ENCODE data around the gene TRIM17. TPM values are rescaled to one million over a fixed set of nuclear protein-coding genes. Genes with fewer than 3 reads are reported as not detected.

The TRIM17 gene
- polyA plus RNA-seq, 5 donors: 2.3 to 3.9 (median 3.0) TPM

GRCh38 chr1:228368801-228369607 is 47.7 kb downstream of the TRIM17 start:
- DNase-seq: no peak

- no peak for DNase-seq
Observed at GRCh38 chr1:228367798-228368791, 48.6 kb downstream of the TRIM17 start.

GRCh38 chr1:228366866-228367741 is 49.6 kb downstream of the TRIM17 start:
- DNase-seq: no peak

- no peak for DNase-seq
Observed at GRCh38 chr1:228366062-228366865, 50.4 kb downstream of the TRIM17 start.

GRCh38 chr1:228365271-228366061 is 51.2 kb downstream of the TRIM17 start:
- DNase-seq: no peak

- DNase-seq: no peak
Observed at GRCh38 chr1:228364706-228365213, 51.9 kb downstream of the TRIM17 start.

GRCh38 chr1:228364068-228364705 is 52.5 kb downstream of the TRIM17 start:
- DNase-seq: no peak

- DNase-seq: no peak
Observed at GRCh38 chr1:228363686-228364067, 53.0 kb downstream of the TRIM17 start.

GRCh38 chr1:228362884-228363450 is 53.7 kb downstream of the TRIM17 start:
- DNase-seq: no peak

- DNase-seq: no peak
Observed at GRCh38 chr1:228362141-228362883, 54.3 kb downstream of the TRIM17 start.

GRCh38 chr1:228361314-228362140 is 55.1 kb downstream of the TRIM17 start:
- no peak for DNase-seq

- DNase-seq: no peak
Observed at GRCh38 chr1:228360533-228361313, 55.9 kb downstream of the TRIM17 start.

GRCh38 chr1:228359613-228360532 is 56.8 kb downstream of the TRIM17 start:
- DNase-seq: no peak

GRCh38 chr1:228358764-228359612 is 57.7 kb downstream of the TRIM17 start:
- DNase-seq: no peak
